HCT116 (cell line): ENCODE data around the gene WDR37. TPM values are rescaled to one million over a fixed set of nuclear protein-coding genes. Genes with fewer than 3 reads are reported as not detected.

Experiments
- ATAC-seq: fragments of 200-7000 bp; cut with Tn5 transposase; 2 replicates; pipeline ENCODE4 v1.9.1; 2020; ENCODE audit warnings: mild to moderate bottlenecking, moderate library complexity
- BruUV-seq: library from RNA; stranded (reverse); fragments of 400-500 nt; replicated peaks from 2 replicates; lab custom pipeline; 2021; lab: Mats Ljungman, UMichigan
- CTCF ChIA-PET: fragments of 300-600 bp; sonication (Branson Sonifier 250); formaldehyde crosslinking; loops from one replicate; lab custom pipeline; 2021; ENCODE audit warnings: antibody characterized with exemption; lab: Charles Lee
- POLR2A ChIA-PET: fragments of 300-600, 350-600 bp; sonication (Branson Sonifier 250); formaldehyde crosslinking; loops from one replicate; lab custom pipeline; 2021; ENCODE audit warnings: antibody characterized with exemption; lab: Charles Lee
- RAD21 ChIA-PET, 2 experiments: fragments of 300-600 bp; sonication (Branson Sonifier 250); formaldehyde crosslinking; loops; one replicate each; lab custom pipeline; 2023; ENCODE audit warnings: low total read pairs in 2 of 2; ENCODE audit not compliant: uncharacterized antibody in 2 of 2, unreplicated experiment in 2 of 2, low non-redundant PET in 1 of 2; lab: Charles Lee
- DNase-seq: peaks from one replicate; pipeline ENCODE4 v3.0.0-alpha.2; 2010; ENCODE audit warnings: low read depth, low spot score
- H2AFZ ChIP-seq: fragments of 200-600 bp; shearing (Covaris generic), sonication (generic); 2 replicates; pipeline ENCODE4 v1.6.1; 2017; ENCODE audit warnings: low read depth, mixed run types, mixed read lengths, antibody characterized with exemption, low read length; ENCODE audit not compliant: poor library complexity, severe bottlenecking
- H3K27ac ChIP-seq: 2 replicates; pipeline ENCODE4 v1.5.1; 2012; ENCODE audit warnings: low read depth, low read length
- H3K27me3 ChIP-seq: fragments of 200-600 bp; sonication (generic); 2 replicates; pipeline ENCODE4 v1.6.1; 2016; ENCODE audit warnings: mixed run types, low read length, mixed read lengths; ENCODE audit not compliant: insufficient read depth
- H3K36me3 ChIP-seq, 2 experiments: fragments of 200-500 bp in 1 of 2; fragments of 200-600 bp in 1 of 2; sonication (Bioruptor generic) in 1 of 2; sonication (generic) in 1 of 2; 2 replicates each; pipeline versions ENCODE4 v1.5.1 to v1.6.1; 2014 to 2016; ENCODE audit warnings: low read length in 2 of 2, inconsistent platforms in 1 of 2, mixed read lengths in 1 of 2, mixed run types in 1 of 2; ENCODE audit not compliant: insufficient read depth in 2 of 2, control insufficient read depth in 1 of 2
- H3K4me1 ChIP-seq, 2 experiments: fragments of 200-600 bp in 1 of 2; sonication (generic) in 1 of 2; 2 replicates each; pipeline versions ENCODE4 v1.5.1 to v1.6.1; 2012 to 2017; ENCODE audit warnings: low read length in 2 of 2, inconsistent platforms in 1 of 2, mild to moderate bottlenecking in 1 of 2, mixed read lengths in 1 of 2, mixed run types in 1 of 2, moderate library complexity in 1 of 2; ENCODE audit not compliant: insufficient read depth in 2 of 2, control insufficient read depth in 1 of 2
- H3K4me2 ChIP-seq: fragments of 200-600 bp; sonication (generic); 2 replicates; pipeline ENCODE4 v1.6.1; 2017; ENCODE audit warnings: mixed run types, low read length, mixed read lengths
- H3K4me3 ChIP-seq, 2 experiments: fragments of 200-600 bp in 1 of 2; sonication (generic) in 1 of 2; replicated peaks in 1 of 2; 2 replicates each; pipeline ENCODE4 v1.5.1; 2011 to 2016; ENCODE audit warnings: low read length in 2 of 2, control low read depth in 1 of 2, low read depth in 1 of 2, mild to moderate bottlenecking in 1 of 2, mixed read lengths in 1 of 2, mixed run types in 1 of 2
- H3K79me2 ChIP-seq: fragments of 200-600 bp; sonication (generic); 2 replicates; pipeline ENCODE4 v1.6.1; 2017; ENCODE audit warnings: mild to moderate bottlenecking, mixed run types, low read length, moderate library complexity, mixed read lengths; ENCODE audit not compliant: insufficient read depth
- H3K9ac ChIP-seq: fragments of 200-600 bp; sonication (generic); 2 replicates; pipeline ENCODE4 v1.6.1; 2016; ENCODE audit warnings: low read length, mixed read lengths
- H3K9me2 ChIP-seq: fragments of 200-600 bp; sonication (generic), shearing (Covaris generic); 2 replicates; pipeline ENCODE4 v1.6.1; 2017; ENCODE audit warnings: mixed run types, mild to moderate bottlenecking, moderate library complexity; ENCODE audit not compliant: insufficient read depth
- H3K9me3 ChIP-seq, 2 experiments: fragments of 200-500 bp in 1 of 2; fragments of 200-600 bp in 1 of 2; sonication (Bioruptor generic) in 1 of 2; sonication (generic) in 1 of 2; 2 replicates each; pipeline ENCODE4 v1.6.1; 2014 to 2017; ENCODE audit warnings: low read length in 2 of 2, mixed read lengths in 2 of 2, inconsistent platforms in 1 of 2, low read depth in 1 of 2, mild to moderate bottlenecking in 1 of 2, mixed run types in 1 of 2, moderate library complexity in 1 of 2; ENCODE audit not compliant: control insufficient read depth in 1 of 2, insufficient read depth in 1 of 2
- H4K20me1 ChIP-seq: fragments of 200-600 bp; sonication (generic), shearing (Covaris generic); 2 replicates; pipeline ENCODE4 v1.6.1; 2017; ENCODE audit warnings: mixed run types, mild to moderate bottlenecking, moderate library complexity; ENCODE audit not compliant: insufficient read depth
- ATF3 ChIP-seq: IDR thresholded peaks from 2 replicates; pipeline ENCODE4 v1.6.1; 2012
- CBX3 ChIP-seq: IDR thresholded peaks from 2 replicates; pipeline ENCODE4 v1.6.1; 2012; ENCODE audit warnings: low read depth
- CEBPB ChIP-seq: IDR thresholded peaks from 2 replicates; pipeline ENCODE4 v1.6.1; 2012; ENCODE audit warnings: low read depth
- EGR1 ChIP-seq: IDR thresholded peaks from 2 replicates; pipeline ENCODE4 v1.6.1; 2012; ENCODE audit warnings: low read depth
- ELF1 ChIP-seq: IDR thresholded peaks from 2 replicates; pipeline ENCODE4 v1.6.1; 2012; ENCODE audit warnings: low read depth, borderline replicate concordance
- EZH2 ChIP-seq: fragments of 200-600 bp; sonication (generic); IDR thresholded peaks from 2 replicates; pipeline ENCODE4 v1.6.1; 2017; ENCODE audit warnings: antibody characterized with exemption, mixed run types
- EZH2phosphoT487 ChIP-seq: fragments of 200-600 bp; IDR thresholded peaks from 2 replicates; pipeline ENCODE4 v1.6.1; 2018; ENCODE audit warnings: antibody characterized with exemption, borderline replicate concordance
- FOSL1 ChIP-seq: IDR thresholded peaks from 2 replicates; pipeline ENCODE4 v1.6.1; 2012; ENCODE audit warnings: low read depth
- JUND ChIP-seq: IDR thresholded peaks from 2 replicates; pipeline ENCODE4 v1.6.1; 2012
- POLR2A ChIP-seq: IDR thresholded peaks from 2 replicates; pipeline ENCODE4 v1.7.0; 2011; ENCODE audit warnings: borderline replicate concordance; ENCODE audit not compliant: insufficient read depth, insufficient read length; ENCODE audit errors: extremely low read depth
- RAD21 ChIP-seq: IDR thresholded peaks from 2 replicates; pipeline ENCODE4 v1.6.1; 2012; ENCODE audit warnings: low read depth, mild to moderate bottlenecking
- REST ChIP-seq: IDR thresholded peaks from 2 replicates; pipeline ENCODE4 v1.6.1; 2012; ENCODE audit warnings: low read depth
- SIN3A ChIP-seq: IDR thresholded peaks from 2 replicates; pipeline ENCODE4 v1.6.1; 2012; ENCODE audit warnings: low read depth
- SP1 ChIP-seq: IDR thresholded peaks from 2 replicates; pipeline ENCODE4 v1.6.1; 2012; ENCODE audit warnings: low read depth
- SRF ChIP-seq: IDR thresholded peaks from 2 replicates; pipeline ENCODE4 v1.6.1; 2012; ENCODE audit warnings: low read depth
- TCF7L2 ChIP-seq: IDR thresholded peaks from 2 replicates; pipeline ENCODE4 v1.7.0; 2011; ENCODE audit warnings: borderline replicate concordance, inconsistent platforms; ENCODE audit not compliant: insufficient read depth, insufficient read length; ENCODE audit errors: extremely low read depth
- YY1 ChIP-seq: IDR thresholded peaks from 2 replicates; pipeline ENCODE4 v1.6.1; 2011; ENCODE audit warnings: low read length, low read depth, moderate library complexity, mild to moderate bottlenecking; ENCODE audit not compliant: insufficient replicate concordance; ENCODE audit errors: extremely low read depth
- ZBTB33 ChIP-seq: IDR thresholded peaks from 2 replicates; pipeline ENCODE4 v1.6.1; 2011; ENCODE audit warnings: mild to moderate bottlenecking, low read length, moderate library complexity; ENCODE audit not compliant: insufficient replicate concordance; ENCODE audit errors: extremely low read depth
- ZFX ChIP-seq: fragments of 450-650 bp; IDR thresholded peaks from 2 replicates; pipeline ENCODE4 v1.6.1; 2017
- intact Hi-C: fragments of 100-400 bp; cut with micrococcal nuclease; formaldehyde crosslinking; loops from 2 replicates; pipeline ENCODE4 v1.10.0; 2022
- total RNA-seq: library from RNA; stranded (reverse); gene quantifications from one replicate; pipeline ENCODE4 v1.2.1, GENCODE V29; 2021; ENCODE audit not compliant: unreplicated experiment

WDR37 gene
- total RNA-seq, 1 experiment from 2014 or later: 9.1 TPM

- no peak for TF ChIP-seq RAD21
- TF ChIP-seq SRF: no peak
- TF ChIP-seq JUND: no peak
- no peak for TF ChIP-seq ATF3
These were observed 12.0 kb upstream of the WDR37 start (continued) for GRCh38 chr10:1044146-1044545.

GRCh38 chr10:1044964-1045363, 11.2 kb upstream of the WDR37 start:
- Histone ChIP-seq H3K9ac (no peak overlapping the region), H3K9me3 (no peaks in the 10 kb centered on the region), H3K4me1 (peaks cover 4 to 12% of the 10 kb centered on the region in 2 experiments; a peak in 3 of 4 replicates), H2AFZ (no peak overlapping the region), H4K20me1 (no peaks in the 10 kb centered on the region; the same call in 1 of the 2 replicates), H3K9me2 (no peaks in the 10 kb centered on the region), H3K27ac (no peak overlapping the region), H3K36me3 (peaks cover 13 to 23% of the 10 kb centered on the region in 2 experiments), H3K79me2 (peaks cover 43% of the 10 kb centered on the region), H3K4me3 (no peak overlapping the region), H3K4me2 (no peak overlapping the region), H3K27me3 (no peaks in the 10 kb centered on the region)
- POLR2A ChIA-PET: no interaction called here
- ATAC-seq: no peak
- BruUV-seq: no TSS peak
- RAD21 ChIA-PET: no interaction called here
- CTCF ChIA-PET: no interaction called here
- intact Hi-C loops: no loop called here
- no peak for DNase-seq
- TF ChIP-seq SIN3A (no peak), TCF7L2 (no peak), ATF3 (no peak), ZFX (no peak), ZBTB33 (no peak), POLR2A (no peak), JUND (no peak), CBX3 (no peak), RAD21 (no peak), REST (no peak), EZH2 (no peak), EZH2phosphoT487 (no peak), FOSL1 (no peak), YY1 (no peak), CEBPB (no peak), SP1 (no peak), EGR1 (no peak), ELF1 (no peak)
